Measurements from ENCODE around the gene TMEM237.

Gene TMEM237

DNA sequence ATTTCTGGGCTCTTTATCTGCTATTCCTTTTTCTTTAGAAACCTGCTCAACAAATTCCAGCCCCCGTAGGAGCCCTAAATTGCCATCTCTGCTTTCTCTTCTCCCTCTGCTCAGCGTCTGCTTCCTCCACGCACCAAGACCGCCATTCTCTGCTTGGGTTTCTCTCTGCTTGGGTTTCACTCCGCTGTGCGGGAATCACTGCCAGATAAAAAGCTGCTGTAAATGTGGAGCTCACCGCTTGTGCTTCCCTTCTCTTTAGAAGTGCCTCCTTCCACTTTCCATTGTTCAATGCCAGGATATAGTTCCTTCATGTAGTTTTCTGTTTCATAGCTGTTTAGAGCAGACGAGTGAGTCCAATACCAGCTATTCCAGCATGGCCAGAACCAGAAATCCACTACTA, 45.9 kb downstream of the TMEM237 start:
- Histone ChIP-seq H3K27me3 (ENCODE audit: insufficient read depth, low read length) (no peaks in the 10 kb centered on the region), H3K9me2 (ENCODE audit: low read depth, low read length) (no peaks in the 10 kb centered on the region), H3K4me3 (ENCODE audit: low read depth, low read length, poor library complexity, severe bottlenecking) (no peak overlapping the region), H3K9ac (ENCODE audit: low read length) (no peak overlapping the region), H3K79me2 (ENCODE audit: insufficient read depth, low read length) (no peaks in the 10 kb centered on the region), H3K36me3 (ENCODE audit: insufficient read depth, low read length) (no peaks in the 10 kb centered on the region), H3K4me1 (ENCODE audit: insufficient read depth, low read length, severe bottlenecking) (no peaks in the 10 kb centered on the region), H3K27ac (ENCODE audit: low read depth, low read length, poor library complexity, severe bottlenecking) (no peak overlapping the region), H3F3A (ENCODE audit: insufficient read depth, low read length) (no peaks in the 10 kb centered on the region), H2AFZ (ENCODE audit: low read length) (no peak overlapping the region), H3K9me3 (ENCODE audit: low read length) (no peaks in the 10 kb centered on the region), H4K20me1 (ENCODE audit: insufficient read depth, low read length) (no peaks in the 10 kb centered on the region), H3K4me2 (ENCODE audit: low read length) (no peak overlapping the region)
- TF ChIP-seq, protein P1, sequence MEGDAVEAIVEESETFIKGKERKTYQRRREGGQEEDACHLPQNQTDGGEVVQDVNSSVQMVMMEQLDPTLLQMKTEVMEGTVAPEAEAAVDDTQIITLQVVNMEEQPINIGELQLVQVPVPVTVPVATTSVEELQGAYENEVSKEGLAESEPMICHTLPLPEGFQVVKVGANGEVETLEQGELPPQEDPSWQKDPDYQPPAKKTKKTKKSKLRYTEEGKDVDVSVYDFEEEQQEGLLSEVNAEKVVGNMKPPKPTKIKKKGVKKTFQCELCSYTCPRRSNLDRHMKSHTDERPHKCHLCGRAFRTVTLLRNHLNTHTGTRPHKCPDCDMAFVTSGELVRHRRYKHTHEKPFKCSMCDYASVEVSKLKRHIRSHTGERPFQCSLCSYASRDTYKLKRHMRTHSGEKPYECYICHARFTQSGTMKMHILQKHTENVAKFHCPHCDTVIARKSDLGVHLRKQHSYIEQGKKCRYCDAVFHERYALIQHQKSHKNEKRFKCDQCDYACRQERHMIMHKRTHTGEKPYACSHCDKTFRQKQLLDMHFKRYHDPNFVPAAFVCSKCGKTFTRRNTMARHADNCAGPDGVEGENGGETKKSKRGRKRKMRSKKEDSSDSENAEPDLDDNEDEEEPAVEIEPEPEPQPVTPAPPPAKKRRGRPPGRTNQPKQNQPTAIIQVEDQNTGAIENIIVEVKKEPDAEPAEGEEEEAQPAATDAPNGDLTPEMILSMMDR (IDR thresholded peaks at IDR 0.05; ENCODE audit: low read length) = no peak
- TF ChIP-seq EZH2 (IDR thresholded peaks at IDR 0.05; ENCODE audit: borderline replicate concordance, low read length) = no peak

DNA sequence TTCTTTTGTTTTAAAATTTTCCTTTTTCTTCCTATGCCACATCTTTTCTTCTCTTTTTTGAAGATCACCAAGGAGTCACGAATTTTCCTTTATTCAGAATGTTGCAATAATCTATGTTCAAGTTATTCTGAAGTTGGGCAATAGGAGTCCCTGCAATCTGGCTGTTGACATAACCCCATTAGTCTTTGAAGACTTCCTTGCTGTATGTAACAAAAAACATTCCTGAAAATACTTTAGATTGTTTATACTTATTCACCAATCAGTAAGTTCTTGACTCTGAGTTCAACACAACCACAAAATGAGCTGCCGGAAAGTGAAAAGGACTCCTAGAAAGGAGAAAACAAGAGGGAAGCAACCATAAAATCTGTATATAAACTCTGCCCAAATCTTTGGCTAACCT, 62.8 kb downstream of the TMEM237 start:
- Histone ChIP-seq H3K4me1 (ENCODE audit: insufficient read depth, low read length, severe bottlenecking) (no peaks in the 10 kb centered on the region), H4K20me1 (ENCODE audit: insufficient read depth, low read length) (no peaks in the 10 kb centered on the region), H3K9me3 (ENCODE audit: low read length) (no peaks in the 10 kb centered on the region), H3K4me3 (ENCODE audit: low read depth, low read length, poor library complexity, severe bottlenecking) (no peak overlapping the region), H3K36me3 (ENCODE audit: insufficient read depth, low read length) (no peaks in the 10 kb centered on the region), H3F3A (ENCODE audit: insufficient read depth, low read length) (no peaks in the 10 kb centered on the region), H3K9ac (ENCODE audit: low read length) (no peak overlapping the region), H2AFZ (ENCODE audit: low read length) (no peak overlapping the region), H3K79me2 (ENCODE audit: insufficient read depth, low read length) (no peaks in the 10 kb centered on the region), H3K27me3 (ENCODE audit: insufficient read depth, low read length) (no peaks in the 10 kb centered on the region), H3K27ac (ENCODE audit: low read depth, low read length, poor library complexity, severe bottlenecking) (no peak overlapping the region), H3K4me2 (ENCODE audit: low read length) (no peak overlapping the region), H3K9me2 (ENCODE audit: low read depth, low read length) (no peaks in the 10 kb centered on the region)
- TF ChIP-seq EZH2 (IDR thresholded peaks at IDR 0.05; ENCODE audit: borderline replicate concordance, low read length) = no peak
- TF ChIP-seq, protein P1 (IDR thresholded peaks at IDR 0.05; ENCODE audit: low read length) = no peak

DNA sequence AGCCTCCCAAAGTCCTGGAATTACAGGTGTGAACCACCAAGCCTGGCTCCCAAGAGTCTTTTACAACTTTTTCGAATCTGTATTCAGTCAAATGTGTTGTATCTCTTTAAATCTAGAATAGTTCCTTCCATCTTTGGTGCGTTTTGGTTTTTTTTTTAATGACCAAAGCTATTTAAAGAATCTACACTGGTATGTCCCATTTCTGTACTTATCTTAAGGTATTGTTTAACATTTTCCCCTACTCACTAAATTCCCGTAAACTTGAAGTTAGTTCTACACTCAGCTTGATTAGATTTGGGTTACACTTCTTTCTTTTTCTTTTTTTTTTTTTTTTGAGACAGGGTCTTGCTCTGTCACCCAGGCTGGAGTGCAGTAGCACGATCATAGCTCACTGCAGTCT, 63.8 kb downstream of the TMEM237 start:
- Histone ChIP-seq H3K27ac (ENCODE audit: low read depth, low read length, poor library complexity, severe bottlenecking) (no peak overlapping the region), H3K9ac (ENCODE audit: low read length) (no peak overlapping the region), H3K36me3 (ENCODE audit: insufficient read depth, low read length) (no peaks in the 10 kb centered on the region), H3K9me2 (ENCODE audit: low read depth, low read length) (no peaks in the 10 kb centered on the region), H3K79me2 (ENCODE audit: insufficient read depth, low read length) (no peaks in the 10 kb centered on the region), H3K9me3 (ENCODE audit: low read length) (no peaks in the 10 kb centered on the region), H3K27me3 (ENCODE audit: insufficient read depth, low read length) (no peaks in the 10 kb centered on the region), H3F3A (ENCODE audit: insufficient read depth, low read length) (no peaks in the 10 kb centered on the region), H3K4me1 (ENCODE audit: insufficient read depth, low read length, severe bottlenecking) (no peaks in the 10 kb centered on the region), H3K4me2 (ENCODE audit: low read length) (no peak overlapping the region), H2AFZ (ENCODE audit: low read length) (no peak overlapping the region), H4K20me1 (ENCODE audit: insufficient read depth, low read length) (no peaks in the 10 kb centered on the region), H3K4me3 (ENCODE audit: low read depth, low read length, poor library complexity, severe bottlenecking) (no peak overlapping the region)
- TF ChIP-seq, protein P1 (IDR thresholded peaks at IDR 0.05; ENCODE audit: low read length) = no peak
- no peak for TF ChIP-seq EZH2 (IDR thresholded peaks at IDR 0.05; ENCODE audit: borderline replicate concordance, low read length)

Data from OCI-LY1 (cell line).